Lower lobe of right lung (tissue), 2 donors: Measurements from ENCODE around the gene AKAP3. TPM values are rescaled to one million over a fixed set of nuclear protein-coding genes. Genes with fewer than 3 reads are reported as not detected.

ENCODE experiments used
- ATAC-seq, 2 donors: fragments of 200-7000 bp; cut with Tn5 transposase; one replicate each; pipeline ENCODE4 v1.9.1; 2020 to 2022; ENCODE audit warnings: mild to moderate bottlenecking in 2 of 2, moderate library complexity in 2 of 2
- DNase-seq: peaks from one replicate; pipeline ENCODE4 v3.0.0-alpha.2; 2020
- H3K27ac ChIP-seq: fragments of 200-600 bp; one replicate; pipeline ENCODE4 v1.8.0; 2022
- H3K27me3 ChIP-seq: fragments of 200-600 bp; one replicate; pipeline ENCODE4 v1.8.0; 2022; ENCODE audit warnings: low read depth
- H3K36me3 ChIP-seq: fragments of 200-600 bp; one replicate; pipeline ENCODE4 v1.8.0; 2022; ENCODE audit warnings: mild to moderate bottlenecking
- H3K4me1 ChIP-seq: fragments of 200-600 bp; one replicate; pipeline ENCODE4 v1.8.0; 2022
- H3K4me3 ChIP-seq: fragments of 200-600 bp; one replicate; pipeline ENCODE4 v1.8.0; 2022; ENCODE audit warnings: mild to moderate bottlenecking
- H3K9me3 ChIP-seq: fragments of 200-600 bp; one replicate; pipeline ENCODE4 v1.8.0; 2022
- CTCF ChIP-seq: fragments of 200-600 bp; IDR thresholded peaks from one replicate; pipeline ENCODE4 v1.8.0; 2022; ENCODE audit warnings: antibody characterized with exemption, mild to moderate bottlenecking
- intact Hi-C: fragments of 100-400 bp; cut with DNase I; formaldehyde crosslinking; loops from one replicate; pipeline ENCODE4 v1.11.0; 2022
- total RNA-seq: library from RNA; stranded (reverse); fragmentation: NEBNext Ultra II Directional; extraction: Animal tissue kit (Norgen Biotek cat#: 25700); gene quantifications from one replicate; pipeline ENCODE4 v1.2.1, GENCODE V29; 2021
- donor health status: DM: no; HTN: yes; CAD: no; lungs with severe emphysema.

Gene AKAP3
- total RNA-seq, 1 donor from 2014 or later, result 3.2 TPM

- peak; percentile 30 for TF ChIP-seq CTCF
- intact Hi-C loops, result no loop called here
- Histone ChIP-seq H3K4me1 (peaks cover 10% of the 10 kb centered on the region), H3K36me3 (no peaks in the 10 kb centered on the region), H3K27me3 (no peaks in the 10 kb centered on the region), H3K27ac (no peak overlapping the region), H3K4me3 (no peak overlapping the region), H3K9me3 (no peaks in the 10 kb centered on the region)
- ATAC-seq (peak; percentile 54 to 56), DNase-seq (no peak)
These were observed 69.3 kb downstream of the AKAP3 start for GRCh38 chr12:4579305-4580102.

GRCh38 chr12:4572680-4573079 lies 76.2 kb downstream of the AKAP3 start:
- no peak for TF ChIP-seq CTCF
- peaks cover 6% of the 10 kb centered on the region for H3K4me1 ChIP-seq
- intact Hi-C loops, result no loop called here
- no peaks in the 10 kb centered on the region for H3K36me3 ChIP-seq
- no peak overlapping the region for H3K4me3 ChIP-seq
- DNase-seq (no peak), ATAC-seq (peak in 1 of 2 donors; percentile 33)
- H3K27ac ChIP-seq, result peak overlapping the region; percentile 18
- H3K9me3 ChIP-seq, result no peaks in the 10 kb centered on the region
- no peaks in the 10 kb centered on the region for H3K27me3 ChIP-seq

- Histone ChIP-seq H3K27me3 (no peaks in the 10 kb centered on the region), H3K9me3 (no peaks in the 10 kb centered on the region), H3K27ac (no peak overlapping the region), H3K36me3 (no peaks in the 10 kb centered on the region), H3K4me3 (no peak overlapping the region), H3K4me1 (peaks cover 23% of the 10 kb centered on the region)
- intact Hi-C loops, result no loop called here
- no peak for TF ChIP-seq CTCF
- no peak for ATAC-seq
- no peak for DNase-seq
These were observed 79.6 kb downstream of the AKAP3 start for GRCh38 chr12:4569261-4569660.

- TF ChIP-seq CTCF, result no peak
- peak overlapping the region; percentile 59 for H3K27ac ChIP-seq
- no peaks in the 10 kb centered on the region for H3K36me3 ChIP-seq
- intact Hi-C loops, result no loop called here
- ATAC-seq, result peak; percentile 64 to 67
- H3K4me3 ChIP-seq, result no peak overlapping the region
- peaks cover 28% of the 10 kb centered on the region for H3K4me1 ChIP-seq
- no peak for DNase-seq
- H3K27me3 ChIP-seq, result no peaks in the 10 kb centered on the region
- H3K9me3 ChIP-seq, result no peaks in the 10 kb centered on the region
These were observed 81.6 kb downstream of the AKAP3 start for GRCh38 chr12:4567073-4567881.

GRCh38 chr12:4566474-4566873 lies 82.4 kb downstream of the AKAP3 start:
- Histone ChIP-seq H3K36me3 (no peaks in the 10 kb centered on the region), H3K9me3 (no peaks in the 10 kb centered on the region), H3K27ac (peak overlapping the region; percentile 59), H3K27me3 (no peaks in the 10 kb centered on the region), H3K4me3 (no peak overlapping the region), H3K4me1 (peaks cover 34% of the 10 kb centered on the region)
- no peak for ATAC-seq
- DNase-seq, result no peak
- no peak for TF ChIP-seq CTCF
- intact Hi-C loops, result no loop called here

Other genes with a start within 250 kb of the AKAP3 start
- gene FGF6, start 203.2 kb downstream of the AKAP3 start, total RNA-seq, result not detected
- gene RAD51AP1, start 110.2 kb downstream of the AKAP3 start, total RNA-seq, result 3.7 TPM
- 41.4 TPM for gene DYRK4, start 86.8 kb downstream of the AKAP3 start, total RNA-seq
- gene NDUFA9, start 63 bp upstream of the AKAP3 start, total RNA-seq, result 68.5 TPM
- gene GALNT8, start 71.3 kb upstream of the AKAP3 start, total RNA-seq, result 0.77 TPM